ENCODE data around the gene GRAMD1C.

The GRAMD1C gene

DNA sequence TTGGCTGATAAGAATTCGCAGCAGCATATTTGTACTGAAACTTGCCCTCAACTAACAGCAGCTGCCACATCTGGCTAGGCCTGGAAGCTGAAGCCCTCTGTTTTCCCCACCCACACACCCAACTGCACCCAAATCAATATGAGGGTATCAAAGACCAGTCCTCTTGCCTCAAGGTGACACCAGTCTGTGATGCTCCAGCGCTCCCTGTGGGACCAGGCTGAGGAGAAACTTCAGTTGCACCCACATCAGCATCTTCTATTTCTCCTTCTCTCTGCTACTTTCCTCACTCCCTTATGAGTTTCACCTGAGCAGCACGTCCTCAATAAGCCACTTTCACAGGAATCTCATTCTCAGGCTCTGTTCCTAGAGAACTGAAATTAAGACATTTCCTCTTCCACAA is 18.7 kb upstream of the GRAMD1C start:
- Histone ChIP-seq H3K18ac (ENCODE audit: low read depth in 1 of 2, low read length in 2 of 2) (no peak overlapping the region), H3K79me1 (replicated peaks; ENCODE audit: low read length, poor library complexity, severe bottlenecking) (no peaks in the 10 kb centered on the region), H3K4ac (ENCODE audit: low read depth in 1 of 2, low read length in 2 of 2) (no peak overlapping the region), H2AFZ (ENCODE audit: low read depth, low read length) (no peak overlapping the region), H3K27ac (ENCODE audit: low read length, poor library complexity, severe bottlenecking) (no peak overlapping the region), H2BK120ac (ENCODE audit: low read depth, low read length) (no peak overlapping the region), H2BK15ac (ENCODE audit: low read depth, poor library complexity, severe bottlenecking) (no peak overlapping the region), H3K27me3 (ENCODE audit: control insufficient read depth in 1 of 2, insufficient read depth in 1 of 2, low read length in 2 of 2) (no peaks in the 10 kb centered on the region), H3K14ac (ENCODE audit: low read length in 2 of 2) (no peak overlapping the region), H3K9ac (ENCODE audit: low read length) (no peak overlapping the region), H3K23ac (ENCODE audit: low read length in 2 of 2) (no peak overlapping the region), H3K4me1 (ENCODE audit: control insufficient read depth, insufficient read depth, low read depth, low read length) (no peaks in the 10 kb centered on the region), H3K4me2 (ENCODE audit: low read length, poor library complexity, severe bottlenecking) (no peak overlapping the region), H3K4me3 (ENCODE audit: insufficient read depth in 1 of 2, low read depth in 1 of 2, low read length in 2 of 2) (no peak overlapping the region), H3K36me3 (ENCODE audit: control insufficient read depth in 1 of 2, insufficient read depth in 2 of 2, low read depth in 1 of 2, low read length in 2 of 2) (no peaks in the 10 kb centered on the region), H2AK5ac (ENCODE audit: low read length, severe bottlenecking) (no peak overlapping the region), H2BK5ac (ENCODE audit: low read depth, low read length, poor library complexity, severe bottlenecking) (no peak overlapping the region), H3K9me3 (ENCODE audit: control insufficient read depth, low read length) (no peaks in the 10 kb centered on the region), H4K91ac (ENCODE audit: low read length) (no peak overlapping the region), H2BK12ac (ENCODE audit: low read length in 2 of 2) (no peak overlapping the region), H4K8ac (ENCODE audit: low read length) (no peak overlapping the region)
- 68% methylated on average over 3 of the region's 3 CpGs for WGBS
- DNase-seq, result no peak

DNA sequence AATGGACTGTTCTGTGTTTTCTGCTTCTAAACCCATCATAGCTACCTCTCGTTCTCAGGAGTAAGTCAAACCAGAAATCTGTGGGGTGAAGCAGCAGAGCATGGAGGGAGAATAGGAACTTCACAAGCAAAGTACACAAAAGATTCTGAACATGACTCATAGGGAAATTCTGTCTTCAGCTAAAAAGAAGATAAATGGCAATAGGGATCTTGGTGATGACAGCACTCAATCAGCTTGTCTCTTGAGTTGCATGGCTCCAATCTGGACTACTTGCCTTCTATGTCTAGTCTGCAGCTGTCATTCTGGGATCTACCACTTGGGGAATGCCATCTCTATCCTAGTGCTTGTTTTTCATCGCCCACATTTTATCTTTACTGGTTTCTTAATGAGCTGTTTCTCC is 13.5 kb upstream of the GRAMD1C start:
- no peak overlapping the region for H2BK12ac ChIP-seq (ENCODE audit: low read length in 2 of 2)
- no peak for DNase-seq
- no peak overlapping the region for H2AFZ ChIP-seq (ENCODE audit: low read depth, low read length)
- no peak overlapping the region for H2BK120ac ChIP-seq (ENCODE audit: low read depth, low read length)
- H4K91ac ChIP-seq (ENCODE audit: low read length), result no peak overlapping the region
- H3K18ac ChIP-seq (ENCODE audit: low read depth in 1 of 2, low read length in 2 of 2), result no peak overlapping the region
- no peak overlapping the region for H2BK15ac ChIP-seq (ENCODE audit: low read depth, poor library complexity, severe bottlenecking)
- WGBS, result no CpG with 5 or more reads among the region's 2 CpGs
- no peaks in the 10 kb centered on the region for H3K36me3 ChIP-seq (ENCODE audit: control insufficient read depth in 1 of 2, insufficient read depth in 2 of 2, low read depth in 1 of 2, low read length in 2 of 2)
- H3K27ac ChIP-seq (ENCODE audit: low read length, poor library complexity, severe bottlenecking), result no peak overlapping the region
- no peaks in the 10 kb centered on the region for H3K4me1 ChIP-seq (ENCODE audit: control insufficient read depth, insufficient read depth, low read depth, low read length)
- no peaks in the 10 kb centered on the region for H3K79me1 ChIP-seq (replicated peaks; ENCODE audit: low read length, poor library complexity, severe bottlenecking)
- H3K4me3 ChIP-seq (ENCODE audit: insufficient read depth in 1 of 2, low read depth in 1 of 2, low read length in 2 of 2), result no peak overlapping the region
- H3K27me3 ChIP-seq (ENCODE audit: control insufficient read depth in 1 of 2, insufficient read depth in 1 of 2, low read length in 2 of 2), result no peaks in the 10 kb centered on the region
- no peak overlapping the region for H2BK5ac ChIP-seq (ENCODE audit: low read depth, low read length, poor library complexity, severe bottlenecking)
- H3K14ac ChIP-seq (ENCODE audit: low read length in 2 of 2), result no peak overlapping the region
- no peak overlapping the region for H4K8ac ChIP-seq (ENCODE audit: low read length)
- no peak overlapping the region for H2AK5ac ChIP-seq (ENCODE audit: low read length, severe bottlenecking)
- no peak overlapping the region for H3K9ac ChIP-seq (ENCODE audit: low read length)
- no peak overlapping the region for H3K4me2 ChIP-seq (ENCODE audit: low read length, poor library complexity, severe bottlenecking)
- no peaks in the 10 kb centered on the region for H3K9me3 ChIP-seq (ENCODE audit: control insufficient read depth, low read length)
- H3K23ac ChIP-seq (ENCODE audit: low read length in 2 of 2), result no peak overlapping the region
- no peak overlapping the region for H3K4ac ChIP-seq (ENCODE audit: low read depth in 1 of 2, low read length in 2 of 2)

DNA sequence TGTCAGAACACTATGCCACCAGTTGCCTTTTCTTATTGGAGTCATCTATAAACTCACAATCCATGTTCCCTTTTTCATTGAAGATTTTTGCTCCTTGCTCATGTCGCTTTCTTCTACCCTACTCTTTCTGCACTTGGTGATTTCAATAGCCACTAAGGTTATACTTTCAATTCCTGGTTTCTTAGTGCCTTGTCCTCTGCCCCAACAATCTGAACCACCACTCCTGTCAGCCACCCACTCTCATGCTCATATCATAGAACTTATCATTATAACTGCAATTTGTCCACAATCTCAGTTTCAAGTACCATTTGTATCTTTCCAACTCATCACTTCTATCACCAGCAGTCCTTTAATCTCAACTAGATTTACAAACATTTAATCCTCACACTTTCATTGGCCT is 10.0 kb upstream of the GRAMD1C start:
- no peak overlapping the region for H3K4me2 ChIP-seq (ENCODE audit: low read length, poor library complexity, severe bottlenecking)
- no peak overlapping the region for H3K23ac ChIP-seq (ENCODE audit: low read length in 2 of 2)
- H3K9me3 ChIP-seq (ENCODE audit: control insufficient read depth, low read length), result no peaks in the 10 kb centered on the region
- no peaks in the 10 kb centered on the region for H3K79me1 ChIP-seq (replicated peaks; ENCODE audit: low read length, poor library complexity, severe bottlenecking)
- H3K14ac ChIP-seq (ENCODE audit: low read length in 2 of 2), result no peak overlapping the region
- H3K27ac ChIP-seq (ENCODE audit: low read length, poor library complexity, severe bottlenecking), result no peak overlapping the region
- no peaks in the 10 kb centered on the region for H3K36me3 ChIP-seq (ENCODE audit: control insufficient read depth in 1 of 2, insufficient read depth in 2 of 2, low read depth in 1 of 2, low read length in 2 of 2)
- no peak overlapping the region for H3K9ac ChIP-seq (ENCODE audit: low read length)
- H3K18ac ChIP-seq (ENCODE audit: low read depth in 1 of 2, low read length in 2 of 2), result no peak overlapping the region
- WGBS, result 96% methylated on average over 1 of the region's 1 CpG
- no peak overlapping the region for H2AFZ ChIP-seq (ENCODE audit: low read depth, low read length)
- H2BK12ac ChIP-seq (ENCODE audit: low read length in 2 of 2), result no peak overlapping the region
- DNase-seq, result no peak
- H3K4ac ChIP-seq (ENCODE audit: low read depth in 1 of 2, low read length in 2 of 2), result no peak overlapping the region
- no peak overlapping the region for H2BK15ac ChIP-seq (ENCODE audit: low read depth, poor library complexity, severe bottlenecking)
- H4K8ac ChIP-seq (ENCODE audit: low read length), result no peak overlapping the region
- no peak overlapping the region for H2BK120ac ChIP-seq (ENCODE audit: low read depth, low read length)
- no peak overlapping the region for H4K91ac ChIP-seq (ENCODE audit: low read length)
- no peaks in the 10 kb centered on the region for H3K27me3 ChIP-seq (ENCODE audit: control insufficient read depth in 1 of 2, insufficient read depth in 1 of 2, low read length in 2 of 2)
- H2AK5ac ChIP-seq (ENCODE audit: low read length, severe bottlenecking), result no peak overlapping the region
- no peak overlapping the region for H2BK5ac ChIP-seq (ENCODE audit: low read depth, low read length, poor library complexity, severe bottlenecking)
- no peaks in the 10 kb centered on the region for H3K4me1 ChIP-seq (ENCODE audit: control insufficient read depth, insufficient read depth, low read depth, low read length)
- no peak overlapping the region for H3K4me3 ChIP-seq (ENCODE audit: insufficient read depth in 1 of 2, low read depth in 1 of 2, low read length in 2 of 2)

DNA sequence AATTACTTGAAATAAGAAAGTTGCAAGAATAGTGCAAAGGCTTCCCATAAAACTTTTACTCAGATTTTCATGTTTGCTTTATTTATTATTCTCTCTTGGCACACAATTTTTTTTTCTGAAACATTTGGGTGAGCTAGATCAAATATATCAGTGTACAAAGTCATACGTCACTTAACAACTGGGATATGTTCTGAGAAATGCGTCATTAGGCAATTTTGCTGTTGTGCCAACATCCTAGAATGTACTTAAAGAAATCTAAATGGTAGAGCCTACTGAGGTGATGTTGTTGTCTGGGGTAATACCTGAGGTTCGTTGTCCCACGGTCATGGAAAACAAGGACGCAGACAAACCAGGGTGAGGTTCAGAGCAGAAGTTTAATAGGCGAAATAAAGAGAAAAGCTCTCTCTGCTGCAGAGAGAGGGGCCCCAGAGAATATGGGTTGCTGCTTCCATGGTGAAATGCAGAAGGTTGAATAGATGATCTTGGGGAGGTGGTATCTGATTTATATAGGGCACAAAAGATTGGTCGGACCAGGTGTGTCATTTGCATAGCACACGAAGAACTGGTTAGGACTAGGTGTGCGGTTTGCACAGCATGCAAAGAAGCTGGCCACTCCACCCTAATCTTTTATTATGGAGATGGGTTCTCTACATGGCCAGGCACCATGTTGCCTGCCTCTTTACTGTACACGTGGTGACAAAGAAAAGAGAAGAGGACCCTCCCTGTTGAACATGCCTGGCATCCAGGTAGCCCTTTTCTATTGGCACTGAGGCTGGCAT is 8.8 kb upstream of the GRAMD1C start:
- no peak for DNase-seq
- no peak overlapping the region for H2AK5ac ChIP-seq (ENCODE audit: low read length, severe bottlenecking)
- H4K8ac ChIP-seq (ENCODE audit: low read length), result peak overlapping the region; percentile 37
- H2BK12ac ChIP-seq (ENCODE audit: low read length in 2 of 2), result peak overlapping the region; percentile 6 to 87
- H3K9ac ChIP-seq (ENCODE audit: low read length), result no peak overlapping the region
- H2BK120ac ChIP-seq (ENCODE audit: low read depth, low read length), result peak overlapping the region; percentile 57
- H3K4ac ChIP-seq (ENCODE audit: low read depth in 1 of 2, low read length in 2 of 2), result peak overlapping the region in 1 of 2 experiments; percentile 71
- peak overlapping the region; percentile 25 for H3K27ac ChIP-seq (ENCODE audit: low read length, poor library complexity, severe bottlenecking)
- no peaks in the 10 kb centered on the region for H3K79me1 ChIP-seq (replicated peaks; ENCODE audit: low read length, poor library complexity, severe bottlenecking)
- H3K18ac ChIP-seq (ENCODE audit: low read depth in 1 of 2, low read length in 2 of 2), result peak overlapping the region in 1 of 2 experiments; percentile 60
- H2AFZ ChIP-seq (ENCODE audit: low read depth, low read length), result no peak overlapping the region
- H2BK5ac ChIP-seq (ENCODE audit: low read depth, low read length, poor library complexity, severe bottlenecking), result no peak overlapping the region
- no peak overlapping the region for H3K14ac ChIP-seq (ENCODE audit: low read length in 2 of 2)
- no peaks in the 10 kb centered on the region for H3K27me3 ChIP-seq (ENCODE audit: control insufficient read depth in 1 of 2, insufficient read depth in 1 of 2, low read length in 2 of 2)
- WGBS, result 82% methylated on average over 10 of the region's 10 CpGs
- no peaks in the 10 kb centered on the region for H3K4me1 ChIP-seq (ENCODE audit: control insufficient read depth, insufficient read depth, low read depth, low read length)
- peak overlapping the region; percentile 36 for H4K91ac ChIP-seq (ENCODE audit: low read length)
- no peaks in the 10 kb centered on the region for H3K36me3 ChIP-seq (ENCODE audit: control insufficient read depth in 1 of 2, insufficient read depth in 2 of 2, low read depth in 1 of 2, low read length in 2 of 2)
- H3K23ac ChIP-seq (ENCODE audit: low read length in 2 of 2), result no peak overlapping the region
- no peak overlapping the region for H3K4me3 ChIP-seq (ENCODE audit: insufficient read depth in 1 of 2, low read depth in 1 of 2, low read length in 2 of 2)
- H2BK15ac ChIP-seq (ENCODE audit: low read depth, poor library complexity, severe bottlenecking), result no peak overlapping the region
- no peak overlapping the region for H3K4me2 ChIP-seq (ENCODE audit: low read length, poor library complexity, severe bottlenecking)
- no peaks in the 10 kb centered on the region for H3K9me3 ChIP-seq (ENCODE audit: control insufficient read depth, low read length)

All from mesenchymal stem cell (in vitro differentiated cells and primary cell).